SK-N-SH treated with all-trans-retinoic acid at 6 μM for 48 hours (cell line): ENCODE results near the gene DNM1.

Experiments
- ATAC-seq: fragments of 200-7000 bp; cut with Tn5 transposase; 3 replicates; pipeline ENCODE4 v1.9.1; 2020; ENCODE audit warnings: mild to moderate bottlenecking, moderate library complexity
- ARNTL ChIP-seq: fragments of 450-650 bp; formaldehyde crosslinking; IDR thresholded peaks from 2 replicates; pipeline ENCODE4 v1.5.0; 2020; ENCODE audit warnings: low read depth, mild to moderate bottlenecking, moderate library complexity, borderline replicate concordance
- BACH2 ChIP-seq: fragments of 250-450 bp; sonication (Bioruptor Pico); IDR thresholded peaks from 2 replicates; pipeline ENCODE4 v1.9.0; 2021; ENCODE audit warnings: mild to moderate bottlenecking, borderline replicate concordance
- CSDC2 ChIP-seq: fragments of 250-450 bp; sonication (Bioruptor Pico); IDR thresholded peaks from 2 replicates; pipeline ENCODE4 v1.5.0; 2020; ENCODE audit warnings: mild to moderate bottlenecking, moderate library complexity
- CSRNP3 ChIP-seq: fragments of 250-450 bp; sonication (Bioruptor Pico); IDR thresholded peaks from 2 replicates; pipeline ENCODE4 v1.5.1; 2021; ENCODE audit warnings: mild to moderate bottlenecking, moderate library complexity
- ESRRG ChIP-seq: fragments of 250-450 bp; sonication (Bioruptor Pico); IDR thresholded peaks from 2 replicates; pipeline ENCODE4 v1.6.1; 2021; ENCODE audit warnings: mild to moderate bottlenecking
- GLIS3 ChIP-seq: fragments of 250-450 bp; sonication (Bioruptor Pico); IDR thresholded peaks from 2 replicates; pipeline ENCODE4 v1.5.0; 2020; ENCODE audit warnings: mild to moderate bottlenecking, moderate library complexity
- ISL1 ChIP-seq: fragments of 250-450 bp; sonication (Bioruptor Pico); IDR thresholded peaks from 2 replicates; pipeline ENCODE4 v2.1.2; 2022; ENCODE audit warnings: mild to moderate bottlenecking, moderate library complexity
- PPARA ChIP-seq: fragments of 250-450 bp; sonication (Bioruptor Pico); IDR thresholded peaks from 2 replicates; pipeline ENCODE4 v1.5.0; 2020; ENCODE audit warnings: mild to moderate bottlenecking, borderline replicate concordance
- SNAI2 ChIP-seq: fragments of 250-450 bp; sonication (Bioruptor Pico); IDR thresholded peaks from 2 replicates; pipeline ENCODE4 v1.5.0; 2020; ENCODE audit warnings: mild to moderate bottlenecking, moderate library complexity
- TCF4 ChIP-seq: fragments of 250-450 bp; sonication (Bioruptor Pico); IDR thresholded peaks from 2 replicates; pipeline ENCODE4 v1.8.0; 2021; ENCODE audit warnings: mild to moderate bottlenecking, moderate library complexity, borderline replicate concordance
- TOX ChIP-seq: fragments of 250-450 bp; sonication (Bioruptor Pico); IDR thresholded peaks from 2 replicates; pipeline ENCODE4 v1.8.0; 2021; ENCODE audit warnings: mild to moderate bottlenecking, moderate library complexity, borderline replicate concordance
- ZC3H10 ChIP-seq: fragments of 250-450 bp; sonication (Bioruptor Pico); IDR thresholded peaks from 2 replicates; pipeline ENCODE4 v1.5.1; 2021; ENCODE audit warnings: mild to moderate bottlenecking, moderate library complexity
- ZFP3 ChIP-seq: fragments of 250-450 bp; sonication (Bioruptor Pico); IDR thresholded peaks from 2 replicates; pipeline ENCODE4 v1.5.0; 2020; ENCODE audit warnings: mild to moderate bottlenecking, moderate library complexity
- ZFP30 ChIP-seq: fragments of 450-650 bp; formaldehyde crosslinking; IDR thresholded peaks from 2 replicates; pipeline ENCODE4 v1.5.0; 2022; ENCODE audit warnings: mild to moderate bottlenecking, moderate library complexity
- ZNF565 ChIP-seq: fragments of 450-650 bp; formaldehyde crosslinking; conservative IDR thresholded peaks from 2 replicates; pipeline ENCODE4 v1.5.0; 2020; ENCODE audit warnings: low read depth, mild to moderate bottlenecking, moderate library complexity
- ZNF70 ChIP-seq: fragments of 450-650 bp; formaldehyde crosslinking; IDR thresholded peaks from 2 replicates; pipeline ENCODE4 v1.5.0; 2020; ENCODE audit warnings: mild to moderate bottlenecking, moderate library complexity
- ZNF8 ChIP-seq: fragments of 450-650 bp; formaldehyde crosslinking; IDR thresholded peaks from 2 replicates; pipeline ENCODE4 v1.5.0; 2020; ENCODE audit warnings: mild to moderate bottlenecking, moderate library complexity
- TF ChIP-seq, protein P1 (sequence below): fragments of 250-450 bp; sonication (Bioruptor Pico); IDR thresholded peaks from 2 replicates; pipeline ENCODE4 v1.8.0; 2020; ENCODE audit warnings: mild to moderate bottlenecking, moderate library complexity, borderline replicate concordance
- TF ChIP-seq, protein P2 (sequence below): fragments of 250-450 bp; sonication (Bioruptor Pico); IDR thresholded peaks from 2 replicates; pipeline ENCODE4 v1.5.0; 2020; ENCODE audit warnings: mild to moderate bottlenecking, moderate library complexity

Gene DNM1

GRCh38 chr9:128214571-128215490 is 11.7 kb downstream of the DNM1 start:
- peak; percentile 24 for ATAC-seq
- no peak for TF ChIP-seq SNAI2 (CRISPR knock-in tag)
- no peak for TF ChIP-seq ZC3H10 (CRISPR knock-in tag)

- peak; percentile 82 for ATAC-seq
- TF ChIP-seq ISL1: peak; percentile 53
- TF ChIP-seq ZNF70 (CRISPR knock-in tag): no peak
- TF ChIP-seq GLIS3: no peak
Measured at GRCh38 chr9:128215491-128216409, 12.6 kb downstream of the DNM1 start.

- no peak; the same call in 2 of the 3 replicates for ATAC-seq
- TF ChIP-seq SNAI2 (CRISPR knock-in tag) (no peak), ZNF8 (no peak)
Measured at GRCh38 chr9:128216781-128217553, 13.8 kb downstream of the DNM1 start.

- no peak for ATAC-seq
- no peak for TF ChIP-seq ZNF565 (CRISPR knock-in tag)
- TF ChIP-seq ISL1: no peak
- TF ChIP-seq PPARA (CRISPR knock-in tag): no peak
- TF ChIP-seq ZC3H10 (CRISPR knock-in tag): no peak
- TF ChIP-seq ZNF8: no peak
- TF ChIP-seq CSDC2 (CRISPR knock-in tag): no peak
- no peak for TF ChIP-seq ZNF70 (CRISPR knock-in tag)
- no peak for TF ChIP-seq ZFP30 (CRISPR knock-in tag)
- TF ChIP-seq, protein P1, sequence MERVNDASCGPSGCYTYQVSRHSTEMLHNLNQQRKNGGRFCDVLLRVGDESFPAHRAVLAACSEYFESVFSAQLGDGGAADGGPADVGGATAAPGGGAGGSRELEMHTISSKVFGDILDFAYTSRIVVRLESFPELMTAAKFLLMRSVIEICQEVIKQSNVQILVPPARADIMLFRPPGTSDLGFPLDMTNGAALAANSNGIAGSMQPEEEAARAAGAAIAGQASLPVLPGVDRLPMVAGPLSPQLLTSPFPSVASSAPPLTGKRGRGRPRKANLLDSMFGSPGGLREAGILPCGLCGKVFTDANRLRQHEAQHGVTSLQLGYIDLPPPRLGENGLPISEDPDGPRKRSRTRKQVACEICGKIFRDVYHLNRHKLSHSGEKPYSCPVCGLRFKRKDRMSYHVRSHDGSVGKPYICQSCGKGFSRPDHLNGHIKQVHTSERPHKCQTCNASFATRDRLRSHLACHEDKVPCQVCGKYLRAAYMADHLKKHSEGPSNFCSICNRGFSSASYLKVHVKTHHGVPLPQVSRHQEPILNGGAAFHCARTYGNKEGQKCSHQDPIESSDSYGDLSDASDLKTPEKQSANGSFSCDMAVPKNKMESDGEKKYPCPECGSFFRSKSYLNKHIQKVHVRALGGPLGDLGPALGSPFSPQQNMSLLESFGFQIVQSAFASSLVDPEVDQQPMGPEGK (CRISPR knock-in tag): no peak
- TF ChIP-seq GLIS3: no peak
Measured at GRCh38 chr9:128218172-128218517, 15.0 kb downstream of the DNM1 start.

- no peak for ATAC-seq
- TF ChIP-seq TOX (CRISPR knock-in tag) (no peak), ISL1 (no peak), PPARA (CRISPR knock-in tag) (no peak)
- TF ChIP-seq, all 23 proteins: peak for 0
Measured at GRCh38 chr9:128218518-128219389, 15.6 kb downstream of the DNM1 start.

GRCh38 chr9:128219831-128220230 is 16.7 kb downstream of the DNM1 start:
- ATAC-seq: no peak
- TF ChIP-seq ARNTL (CRISPR knock-in tag) (no peak), SNAI2 (CRISPR knock-in tag) (no peak), ZFP3 (CRISPR knock-in tag) (no peak), ZFP30 (CRISPR knock-in tag) (no peak), ESRRG (no peak), GLIS3 (no peak), CSDC2 (CRISPR knock-in tag) (no peak), BACH2 (CRISPR knock-in tag) (no peak), CSRNP3 (CRISPR knock-in tag) (no peak), ZNF565 (CRISPR knock-in tag) (no peak), TCF4 (no peak)
- TF ChIP-seq, protein P2, sequence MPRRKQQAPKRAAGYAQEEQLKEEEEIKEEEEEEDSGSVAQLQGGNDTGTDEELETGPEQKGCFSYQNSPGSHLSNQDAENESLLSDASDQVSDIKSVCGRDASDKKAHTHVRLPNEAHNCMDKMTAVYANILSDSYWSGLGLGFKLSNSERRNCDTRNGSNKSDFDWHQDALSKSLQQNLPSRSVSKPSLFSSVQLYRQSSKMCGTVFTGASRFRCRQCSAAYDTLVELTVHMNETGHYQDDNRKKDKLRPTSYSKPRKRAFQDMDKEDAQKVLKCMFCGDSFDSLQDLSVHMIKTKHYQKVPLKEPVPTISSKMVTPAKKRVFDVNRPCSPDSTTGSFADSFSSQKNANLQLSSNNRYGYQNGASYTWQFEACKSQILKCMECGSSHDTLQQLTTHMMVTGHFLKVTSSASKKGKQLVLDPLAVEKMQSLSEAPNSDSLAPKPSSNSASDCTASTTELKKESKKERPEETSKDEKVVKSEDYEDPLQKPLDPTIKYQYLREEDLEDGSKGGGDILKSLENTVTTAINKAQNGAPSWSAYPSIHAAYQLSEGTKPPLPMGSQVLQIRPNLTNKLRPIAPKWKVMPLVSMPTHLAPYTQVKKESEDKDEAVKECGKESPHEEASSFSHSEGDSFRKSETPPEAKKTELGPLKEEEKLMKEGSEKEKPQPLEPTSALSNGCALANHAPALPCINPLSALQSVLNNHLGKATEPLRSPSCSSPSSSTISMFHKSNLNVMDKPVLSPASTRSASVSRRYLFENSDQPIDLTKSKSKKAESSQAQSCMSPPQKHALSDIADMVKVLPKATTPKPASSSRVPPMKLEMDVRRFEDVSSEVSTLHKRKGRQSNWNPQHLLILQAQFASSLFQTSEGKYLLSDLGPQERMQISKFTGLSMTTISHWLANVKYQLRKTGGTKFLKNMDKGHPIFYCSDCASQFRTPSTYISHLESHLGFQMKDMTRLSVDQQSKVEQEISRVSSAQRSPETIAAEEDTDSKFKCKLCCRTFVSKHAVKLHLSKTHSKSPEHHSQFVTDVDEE: no peak
